HG03175 (cell line): ENCODE data around the gene C2CD2L.
"Not testable (repeated sequence)": the region's sequence is repeated elsewhere in the genome, so short reads cannot be mapped to it uniquely, and the experiment has no call there.

ENCODE experiments used
- ATAC-seq: cut with Tn5 transposase; IDR thresholded peaks from one replicate; pipeline ENCODE4 v1.9.1; 2021; ENCODE audit warnings: mild to moderate bottlenecking, moderate library complexity; ENCODE audit not compliant: unreplicated experiment

C2CD2L gene

DNA sequence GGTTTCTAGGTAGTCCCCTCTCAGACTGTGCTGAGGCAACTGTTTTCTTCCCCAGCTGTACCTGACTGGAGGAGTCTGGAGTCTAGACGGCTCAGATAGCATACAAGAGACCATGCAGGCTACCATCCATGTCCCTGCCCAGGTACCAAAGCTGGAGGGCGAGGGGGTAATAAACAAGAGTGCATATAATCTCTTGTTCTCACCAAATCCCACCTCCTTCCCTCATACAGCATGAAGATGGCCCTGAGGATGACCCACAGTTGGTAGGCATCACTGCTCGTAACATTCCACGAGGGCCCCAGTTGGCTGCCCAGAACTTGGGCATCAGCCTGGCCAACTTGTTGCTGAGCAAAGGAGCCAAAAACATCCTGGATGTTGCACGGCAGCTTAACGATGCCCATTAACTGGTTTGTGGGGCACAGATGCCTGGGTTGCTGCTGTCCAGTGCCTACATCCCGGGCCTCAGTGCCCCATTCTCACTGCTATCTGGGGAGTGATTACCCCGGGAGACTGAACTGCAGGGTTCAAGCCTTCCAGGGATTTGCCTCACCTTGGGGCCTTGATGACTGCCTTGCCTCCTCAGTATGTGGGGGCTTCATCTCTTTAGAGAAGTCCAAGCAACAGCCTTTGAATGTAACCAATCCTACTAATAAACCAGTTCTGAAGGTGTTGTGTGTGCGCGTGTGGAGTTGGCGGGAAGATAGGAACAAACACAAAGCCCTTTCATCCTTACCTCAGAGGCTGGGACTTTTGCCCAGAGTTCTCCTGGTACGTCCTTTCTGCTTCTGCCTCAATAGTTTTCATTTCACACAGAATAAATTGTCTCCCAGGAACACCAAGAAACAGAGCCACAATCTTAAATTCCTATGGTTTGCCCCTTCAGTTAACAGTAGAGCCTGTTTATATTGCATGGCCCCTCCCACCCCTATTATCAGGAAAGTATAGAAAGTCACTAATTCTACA, 14.0 kb upstream of the C2CD2L start:
- ATAC-seq, result no peak

- peak; percentile 1 for ATAC-seq
Observed at GRCh38 chr11:119093942-119094815, 13.0 kb upstream of the C2CD2L start.

GRCh38 chr11:119094816-119095065, 12.4 kb upstream of the C2CD2L start:
- ATAC-seq, result peak; percentile 33

GRCh38 chr11:119095066-119095880, 11.9 kb upstream of the C2CD2L start:
- ATAC-seq, result peak; percentile 89

- ATAC-seq, result no peak
Observed at GRCh38 chr11:119099711-119100110, 7.4 kb upstream of the C2CD2L start.

DNA sequence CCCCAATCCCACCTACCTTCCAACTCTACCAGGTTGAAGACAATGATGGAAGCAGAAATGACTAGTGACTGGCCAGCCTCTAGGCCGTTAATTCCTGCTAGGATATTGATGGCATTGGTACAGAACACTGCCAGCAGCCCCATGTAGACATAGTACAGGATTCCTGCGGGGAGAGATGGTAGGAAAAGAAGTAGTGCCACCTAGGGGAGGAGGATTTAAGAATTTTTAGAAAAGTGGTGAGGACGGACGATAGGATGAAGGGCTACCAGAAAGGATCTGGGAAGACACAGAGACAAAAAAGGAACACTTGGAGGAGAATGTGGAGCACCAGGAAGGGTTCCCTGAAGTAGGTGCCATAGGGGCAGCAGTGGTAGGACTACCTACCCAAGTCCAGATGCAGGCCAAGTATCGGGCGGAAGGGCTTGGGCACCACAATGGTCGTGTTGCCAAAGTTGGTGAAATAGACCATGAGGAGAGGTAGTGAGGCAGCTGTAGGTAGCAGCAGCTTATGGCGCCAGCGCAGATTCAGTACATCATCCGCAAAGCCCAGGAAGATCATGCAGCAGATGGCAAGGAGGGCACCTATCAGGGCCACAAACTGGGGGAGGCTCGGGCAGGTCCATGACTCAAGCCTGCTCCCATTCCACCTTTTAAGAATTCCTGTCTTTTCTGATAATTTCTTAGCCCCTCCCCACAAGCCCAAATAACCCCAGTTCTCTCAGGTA, 6.7 kb upstream of the C2CD2L start:
- no peak for ATAC-seq

- ATAC-seq, result peak; percentile 25
Observed at GRCh38 chr11:119100994-119101758, 6.0 kb upstream of the C2CD2L start.

GRCh38 chr11:119101759-119102423, 5.3 kb upstream of the C2CD2L start, which contains the start of gene DPAGT1:
Gene DPAGT1 (minus strand): TSS chr11:119101853. CDS start chr11:119101655, 198 bp downstream.
- ATAC-seq, result peak; percentile 79

- ATAC-seq, result not testable (repeated sequence)
Observed at GRCh38 chr11:119103161-119103664, 3.9 kb upstream of the C2CD2L start.

- no peak for ATAC-seq
Observed at GRCh38 chr11:119103793-119104192, 3.4 kb upstream of the C2CD2L start.

GRCh38 chr11:119107538-119108145, 498 bp downstream of the C2CD2L start:
- peak; percentile 14 for ATAC-seq

DNA sequence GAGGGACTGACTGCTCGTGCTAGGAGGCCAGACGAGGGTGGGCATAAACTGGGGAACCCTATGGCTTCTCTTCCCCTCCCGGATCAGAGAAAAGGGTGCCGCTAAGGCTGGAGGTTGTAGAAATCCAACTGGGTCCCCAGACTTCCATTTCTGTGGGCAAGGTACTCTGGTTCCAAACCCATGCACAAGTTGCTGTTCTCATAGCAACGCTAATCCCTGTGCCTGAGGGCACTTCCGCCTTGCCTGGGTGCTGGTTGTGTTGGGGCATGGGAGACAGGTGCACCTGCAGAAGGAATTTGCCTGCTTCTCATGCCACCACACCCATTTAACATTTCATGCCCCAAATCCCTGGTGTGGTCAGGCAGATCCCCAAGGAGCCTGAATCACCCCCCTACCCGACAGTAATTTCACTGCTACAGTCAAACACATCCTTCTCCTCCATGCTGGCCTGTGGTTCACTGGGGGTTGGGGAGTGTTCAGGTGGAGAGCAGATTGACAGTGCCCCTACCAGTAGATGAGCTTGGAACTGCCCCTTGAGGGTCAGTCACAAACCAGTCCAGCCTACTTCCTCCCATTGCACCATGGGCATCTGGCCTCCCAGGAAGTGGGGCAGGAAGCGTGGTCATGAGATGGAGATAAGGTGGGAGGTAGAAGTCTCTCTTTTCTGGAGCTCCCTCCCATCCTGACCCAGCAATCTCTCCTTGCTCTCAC, 1.2 kb downstream of the C2CD2L start:
- no peak for ATAC-seq

DNA sequence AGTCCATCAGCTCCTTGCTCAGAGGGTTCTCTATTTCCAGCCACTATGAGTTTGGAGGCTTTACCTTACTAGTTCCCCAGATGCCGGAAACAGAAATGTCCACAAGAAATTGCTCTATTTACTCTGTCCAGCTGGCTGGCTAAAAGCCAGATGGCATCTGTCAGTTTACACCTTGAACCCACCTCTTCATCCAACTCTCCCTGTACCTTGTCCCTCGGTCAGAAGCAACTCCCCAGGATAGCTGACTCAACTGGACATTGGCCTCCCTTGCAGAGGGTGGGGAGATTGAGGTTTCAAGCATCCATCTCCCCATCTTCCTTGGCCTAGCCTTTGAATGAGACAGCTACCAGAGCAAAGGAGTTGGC, 1.7 kb downstream of the C2CD2L start:
- ATAC-seq, result no peak

GRCh38 chr11:119109843-119110242, 2.7 kb downstream of the C2CD2L start:
- no peak for ATAC-seq

GRCh38 chr11:119110439-119110838, 3.3 kb downstream of the C2CD2L start:
- ATAC-seq, result no peak

DNA sequence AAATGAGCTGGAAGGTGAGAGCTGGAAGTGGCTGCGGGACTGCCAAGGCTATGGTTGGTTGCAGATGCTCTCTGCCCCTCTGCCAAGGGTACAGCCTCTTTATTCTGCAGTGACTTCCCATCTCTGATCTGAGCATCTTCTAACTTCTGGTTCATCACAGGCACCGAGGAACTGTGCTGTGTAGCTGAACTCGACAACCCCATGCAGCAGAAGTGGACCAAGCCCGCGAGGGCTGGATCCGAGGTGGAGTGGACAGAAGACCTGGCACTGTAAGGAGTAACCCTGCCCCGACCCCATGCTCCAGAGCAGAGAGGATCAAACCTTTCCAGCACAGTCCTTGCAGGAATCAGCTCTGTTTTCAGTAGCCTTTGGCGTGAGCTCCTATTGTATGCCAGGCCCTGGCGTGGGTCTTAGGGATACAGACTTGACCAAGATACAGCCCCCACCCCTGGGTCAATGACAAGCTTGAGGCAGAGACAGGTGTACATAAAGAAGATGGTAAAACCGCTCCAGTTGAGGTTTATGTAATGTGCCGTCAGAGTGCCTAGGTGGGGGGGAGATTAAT, 4.3 kb downstream of the C2CD2L start:
- no peak for ATAC-seq

DNA sequence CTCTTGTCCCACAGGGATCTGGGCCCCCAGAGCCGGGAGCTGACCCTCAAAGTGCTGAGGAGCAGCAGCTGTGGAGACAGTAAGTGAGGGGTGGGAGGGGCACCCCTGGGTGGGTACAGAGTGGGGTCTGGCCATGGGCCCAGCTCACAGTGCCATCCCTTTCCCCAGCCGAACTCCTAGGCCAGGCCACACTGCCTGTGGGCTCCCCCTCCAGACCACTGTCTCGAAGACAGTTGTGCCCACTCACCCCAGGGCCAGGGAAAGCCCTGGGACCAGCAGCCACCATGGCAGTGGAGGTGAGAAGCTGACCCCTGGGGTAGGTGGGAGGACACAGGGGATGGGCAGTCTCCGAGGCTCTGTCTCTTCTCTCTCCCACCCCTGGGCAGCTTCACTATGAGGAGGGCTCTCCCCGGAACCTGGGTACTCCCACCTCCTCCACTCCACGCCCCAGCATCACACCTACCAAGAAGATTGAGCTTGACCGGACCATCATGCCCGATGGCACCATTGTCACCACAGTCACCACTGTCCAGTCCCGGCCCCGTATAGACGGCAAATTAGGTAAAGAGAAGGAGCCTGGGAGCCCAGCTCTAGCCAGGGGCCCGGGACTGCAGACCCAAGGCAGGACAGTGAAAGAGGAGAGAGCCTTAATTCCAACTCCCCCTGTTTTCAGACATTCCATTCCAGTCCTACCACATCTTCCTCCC, 5.3 kb downstream of the C2CD2L start:
- no peak for ATAC-seq
